ENCODE results near the gene FUOM. TPM values are rescaled to one million over a fixed set of nuclear protein-coding genes. Genes with fewer than 3 reads are reported as not detected.
A peak's percentile ranks its signal among the peaks of the same experiment; 100 is the strongest.

The FUOM gene
- total RNA-seq, 1 experiment from 2014 or later: 41.8 TPM

GRCh38 chr10:133343558-133343957 lies 14.3 kb downstream of the FUOM start:
- H2BK15ac ChIP-seq (ENCODE audit: low read depth, low read length): no peak overlapping the region
- no peak overlapping the region for H2BK5ac ChIP-seq (ENCODE audit: insufficient read length, low read length)
- H3K23me2 ChIP-seq (ENCODE audit: insufficient read length, low read depth, low read length, poor library complexity, severe bottlenecking): no peaks in the 10 kb centered on the region
- no peaks in the 10 kb centered on the region for H3K9me3 ChIP-seq (ENCODE audit: control insufficient read depth, low read depth, low read length)
- H4K8ac ChIP-seq (replicated peaks; ENCODE audit: insufficient read length, low read depth, low read length): no peak overlapping the region
- H3K14ac ChIP-seq (ENCODE audit: insufficient read depth, low read length): no peak overlapping the region
- no peak overlapping the region for H2AK5ac ChIP-seq (ENCODE audit: insufficient read length, low read length)
- no peak overlapping the region for H3K56ac ChIP-seq (ENCODE audit: insufficient read length, low read depth, low read length)
- no peaks in the 10 kb centered on the region for H3K79me2 ChIP-seq (ENCODE audit: insufficient read depth, low read length)
- H2BK20ac ChIP-seq (ENCODE audit: low read depth, low read length, poor library complexity, severe bottlenecking): no peak overlapping the region
- Mint-ChIP-seq H3K4me3 (no peak overlapping the region), H3K27ac (0 out of 7 replicates have a peak overlapping the region, but pooled peaks of 1 of the 3 experiments have one; percentile 12), H3K27me3 (ENCODE audit: low read depth) (peaks cover 21% of the 10 kb centered on the region), H3K9me3 (no peaks in the 10 kb centered on the region; a peak in 1 of 5 replicates), H3K4me1 (peaks cover 10 to 24% of the 10 kb centered on the region in 2 experiments), H3K36me3 (ENCODE audit: insufficient read depth in 1 of 3, low read depth in 3 of 3) (no peaks in the 10 kb centered on the region; a peak in 1 of 7 replicates)
- no peak overlapping the region for H3K27ac ChIP-seq (ENCODE audit: insufficient read length, low read depth, low read length)
- WGBS (ENCODE audit: extremely low coverage, insufficient read length, low lambda C conversion rate): no CpG with 5 or more reads among the region's 9 CpGs
- H2BK12ac ChIP-seq (ENCODE audit: insufficient read length, low read depth, low read length): no peak overlapping the region
- H4K5ac ChIP-seq (ENCODE audit: insufficient read length, low read depth, low read length): no peak overlapping the region
- no peaks in the 10 kb centered on the region; the same call in 1 of the 2 replicates for H3K27me3 ChIP-seq (ENCODE audit: insufficient read depth, low read length)
- no peak overlapping the region for H3K4me2 ChIP-seq (ENCODE audit: insufficient read depth, insufficient read length, low read length)
- H3K18ac ChIP-seq (ENCODE audit: insufficient read length, low read depth, low read length): no peak overlapping the region
- no peak overlapping the region for H3K4ac ChIP-seq (ENCODE audit: low read depth, low read length)
- no peak for DNase-seq
- H3K9ac ChIP-seq (ENCODE audit: extremely low read depth, insufficient read length, low read length): no peak overlapping the region
- no peak overlapping the region for H4K91ac ChIP-seq (ENCODE audit: insufficient read length, low read depth, low read length)
- no peak overlapping the region for H2AFZ ChIP-seq (ENCODE audit: low read length)
- H3K23ac ChIP-seq (ENCODE audit: insufficient read length, low read depth, low read length): no peak overlapping the region
- no peak for TF ChIP-seq CTCF (conservative IDR thresholded peaks at IDR 0.05)
- no peak overlapping the region for H3T11ph ChIP-seq (ENCODE audit: low read length)
- no peaks in the 10 kb centered on the region for H3K79me1 ChIP-seq (ENCODE audit: insufficient read depth, low read depth, low read length, poor library complexity, severe bottlenecking)
- peaks cover 2% of the 10 kb centered on the region; the same call in 1 of the 2 replicates for H3K4me1 ChIP-seq (ENCODE audit: insufficient read depth, low read length)
- no peaks in the 10 kb centered on the region for H4K20me1 ChIP-seq (ENCODE audit: control insufficient read depth, insufficient read depth, insufficient read length)
- no peak overlapping the region for H2BK120ac ChIP-seq (ENCODE audit: low read depth, low read length, poor library complexity, severe bottlenecking)
